A673 (cell line): Measurements from ENCODE around the gene CDC42BPA.

Experiments
- EZH2 ChIP-seq: fragments of 200-600 bp; sonication (generic); IDR thresholded peaks from 2 replicates; pipeline ENCODE4 v1.6.1; 2017; ENCODE audit warnings: borderline replicate concordance, low read depth, mild to moderate bottlenecking, mixed read lengths, antibody characterized with exemption, low read length; ENCODE audit not compliant: poor library complexity, severe bottlenecking
- TF ChIP-seq, protein P1 (sequence below): fragments of 300-800, 200-600 bp; sonication (generic); conservative IDR thresholded peaks from 2 replicates; pipeline ENCODE4 v1.5.1; 2017; ENCODE audit warnings: low read depth, mild to moderate bottlenecking, antibody characterized with exemption, low read length, moderate library complexity, mixed read lengths

GRCh38 chr1:226948051-226948450 lies 370.2 kb downstream of the CDC42BPA start:
- TF ChIP-seq, protein P1, sequence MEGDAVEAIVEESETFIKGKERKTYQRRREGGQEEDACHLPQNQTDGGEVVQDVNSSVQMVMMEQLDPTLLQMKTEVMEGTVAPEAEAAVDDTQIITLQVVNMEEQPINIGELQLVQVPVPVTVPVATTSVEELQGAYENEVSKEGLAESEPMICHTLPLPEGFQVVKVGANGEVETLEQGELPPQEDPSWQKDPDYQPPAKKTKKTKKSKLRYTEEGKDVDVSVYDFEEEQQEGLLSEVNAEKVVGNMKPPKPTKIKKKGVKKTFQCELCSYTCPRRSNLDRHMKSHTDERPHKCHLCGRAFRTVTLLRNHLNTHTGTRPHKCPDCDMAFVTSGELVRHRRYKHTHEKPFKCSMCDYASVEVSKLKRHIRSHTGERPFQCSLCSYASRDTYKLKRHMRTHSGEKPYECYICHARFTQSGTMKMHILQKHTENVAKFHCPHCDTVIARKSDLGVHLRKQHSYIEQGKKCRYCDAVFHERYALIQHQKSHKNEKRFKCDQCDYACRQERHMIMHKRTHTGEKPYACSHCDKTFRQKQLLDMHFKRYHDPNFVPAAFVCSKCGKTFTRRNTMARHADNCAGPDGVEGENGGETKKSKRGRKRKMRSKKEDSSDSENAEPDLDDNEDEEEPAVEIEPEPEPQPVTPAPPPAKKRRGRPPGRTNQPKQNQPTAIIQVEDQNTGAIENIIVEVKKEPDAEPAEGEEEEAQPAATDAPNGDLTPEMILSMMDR = no peak
- no peak for TF ChIP-seq EZH2
